ENCODE data around the gene ABI3BP.

Gene ABI3BP

DNA sequence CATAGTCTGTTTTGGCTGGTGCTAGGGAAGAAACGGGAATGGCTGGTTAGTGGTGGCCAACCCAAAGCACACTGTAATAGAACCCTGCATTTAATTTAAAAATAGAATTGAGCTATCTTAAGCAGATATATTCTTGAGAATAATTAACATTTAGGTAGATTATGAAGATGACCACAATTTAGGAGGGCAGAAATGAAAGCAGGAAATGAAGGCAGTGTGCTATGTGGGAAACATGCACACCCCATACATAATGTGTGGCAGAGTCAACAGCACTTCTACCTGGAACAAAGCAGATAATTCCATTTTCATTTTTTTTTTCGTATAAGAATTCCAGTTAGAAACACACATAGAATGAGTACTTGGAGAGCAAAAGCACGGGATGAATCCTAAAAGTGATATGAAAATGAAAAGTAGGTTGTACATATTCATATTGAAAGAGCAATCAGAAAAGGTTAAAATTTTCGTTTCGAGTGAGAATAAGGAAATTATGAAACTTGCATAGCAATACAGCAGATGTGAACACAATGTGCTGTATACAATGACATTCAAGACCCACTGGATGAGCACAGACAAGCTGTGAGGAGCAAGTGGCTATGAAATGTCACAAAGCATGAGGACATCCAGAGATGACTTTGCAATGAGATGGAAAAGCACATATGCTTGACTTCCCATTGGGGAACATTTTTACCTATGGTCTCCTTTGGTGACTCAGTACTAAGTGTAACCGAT, 181.3 kb downstream of the ABI3BP start:
- DNase-seq (ENCODE audit: low read depth): no peak
- H3K4me3 ChIP-seq (ENCODE audit: low read depth, low read length): no peak overlapping the region
- in situ Hi-C loops (cut with HindIII; ENCODE audit: low sequenced_read_pairs): no loop called here
- TF ChIP-seq, protein P1, sequence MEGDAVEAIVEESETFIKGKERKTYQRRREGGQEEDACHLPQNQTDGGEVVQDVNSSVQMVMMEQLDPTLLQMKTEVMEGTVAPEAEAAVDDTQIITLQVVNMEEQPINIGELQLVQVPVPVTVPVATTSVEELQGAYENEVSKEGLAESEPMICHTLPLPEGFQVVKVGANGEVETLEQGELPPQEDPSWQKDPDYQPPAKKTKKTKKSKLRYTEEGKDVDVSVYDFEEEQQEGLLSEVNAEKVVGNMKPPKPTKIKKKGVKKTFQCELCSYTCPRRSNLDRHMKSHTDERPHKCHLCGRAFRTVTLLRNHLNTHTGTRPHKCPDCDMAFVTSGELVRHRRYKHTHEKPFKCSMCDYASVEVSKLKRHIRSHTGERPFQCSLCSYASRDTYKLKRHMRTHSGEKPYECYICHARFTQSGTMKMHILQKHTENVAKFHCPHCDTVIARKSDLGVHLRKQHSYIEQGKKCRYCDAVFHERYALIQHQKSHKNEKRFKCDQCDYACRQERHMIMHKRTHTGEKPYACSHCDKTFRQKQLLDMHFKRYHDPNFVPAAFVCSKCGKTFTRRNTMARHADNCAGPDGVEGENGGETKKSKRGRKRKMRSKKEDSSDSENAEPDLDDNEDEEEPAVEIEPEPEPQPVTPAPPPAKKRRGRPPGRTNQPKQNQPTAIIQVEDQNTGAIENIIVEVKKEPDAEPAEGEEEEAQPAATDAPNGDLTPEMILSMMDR (IDR thresholded peaks at IDR 0.05; ENCODE audit: low read depth, low read length, missing control alignments): no peak

DNA sequence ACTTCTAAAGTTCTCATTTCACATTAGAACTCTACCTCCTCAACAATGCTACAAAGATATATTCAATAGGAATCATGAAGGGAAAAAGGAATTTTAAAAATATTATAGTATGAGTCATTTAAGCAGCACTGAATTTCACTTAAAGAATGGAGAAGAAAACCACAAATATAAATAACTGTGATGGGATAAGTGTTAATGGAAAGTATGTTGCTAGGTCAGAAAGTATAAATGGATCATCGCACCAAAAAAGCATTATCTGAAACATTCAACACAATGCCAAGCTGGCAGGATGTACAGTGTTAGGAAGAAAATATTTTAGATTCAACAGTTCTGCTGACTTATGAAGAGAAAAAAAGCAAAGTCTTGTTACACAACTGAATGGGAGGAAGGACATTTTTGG, 182.6 kb downstream of the ABI3BP start:
- TF ChIP-seq, protein P1 (IDR thresholded peaks at IDR 0.05; ENCODE audit: low read depth, low read length, missing control alignments): no peak
- peak; percentile 59 for DNase-seq (ENCODE audit: low read depth)
- in situ Hi-C loops (cut with HindIII; ENCODE audit: low sequenced_read_pairs): no loop called here

DNA sequence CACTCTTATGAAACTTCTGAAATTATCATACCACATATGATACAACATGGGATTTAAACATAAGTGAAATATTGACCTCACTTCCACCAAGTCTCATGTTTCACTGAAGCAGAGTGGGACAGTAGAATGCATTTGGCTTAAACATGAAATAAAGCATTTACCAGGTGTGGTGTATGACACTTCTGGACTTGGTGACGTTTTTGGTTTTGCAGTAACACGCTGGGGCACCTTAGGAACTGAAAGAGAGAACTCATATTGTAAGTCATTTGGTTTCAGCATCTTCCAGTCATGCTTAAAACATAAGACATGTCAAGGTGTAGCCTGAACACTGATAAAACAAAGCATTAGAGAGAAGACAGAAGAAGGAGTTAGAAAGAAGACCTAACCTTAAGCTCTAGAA, 188.6 kb downstream of the ABI3BP start:
- H3K4me3 ChIP-seq (ENCODE audit: low read depth, low read length): no peak overlapping the region
- in situ Hi-C loops (cut with HindIII; ENCODE audit: low sequenced_read_pairs): no loop called here
- TF ChIP-seq, protein P1 (IDR thresholded peaks at IDR 0.05; ENCODE audit: low read depth, low read length, missing control alignments): no peak
- no peak for DNase-seq (ENCODE audit: low read depth)

More for the DNA sequence above, 182.6 kb downstream of the ABI3BP start:
- no peak overlapping the region for H3K4me3 ChIP-seq (ENCODE audit: low read depth, low read length)

DNA sequence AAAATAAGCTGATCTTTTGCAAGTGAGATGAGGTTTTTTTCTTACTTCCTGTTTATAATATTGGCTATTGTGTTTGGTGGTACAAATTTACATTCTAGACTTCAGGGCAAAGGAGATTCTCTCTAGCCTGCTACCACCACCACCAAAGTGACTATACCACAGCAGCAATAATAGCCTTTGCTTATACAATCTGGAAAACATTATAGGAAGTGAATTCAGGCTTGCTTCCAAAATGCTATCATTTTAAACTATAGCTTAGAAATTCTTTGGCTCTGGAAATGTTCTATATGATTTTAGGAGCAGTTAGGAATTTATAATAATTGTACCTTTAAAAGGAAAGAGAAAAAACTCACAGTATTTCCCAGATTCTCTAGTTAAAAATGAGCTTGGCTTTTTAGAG, 189.5 kb downstream of the ABI3BP start:
- no peak for DNase-seq (ENCODE audit: low read depth)
- in situ Hi-C loops (cut with HindIII; ENCODE audit: low sequenced_read_pairs): no loop called here
- H3K4me3 ChIP-seq (ENCODE audit: low read depth, low read length): no peak overlapping the region
- TF ChIP-seq, protein P1 (IDR thresholded peaks at IDR 0.05; ENCODE audit: low read depth, low read length, missing control alignments): no peak

DNA sequence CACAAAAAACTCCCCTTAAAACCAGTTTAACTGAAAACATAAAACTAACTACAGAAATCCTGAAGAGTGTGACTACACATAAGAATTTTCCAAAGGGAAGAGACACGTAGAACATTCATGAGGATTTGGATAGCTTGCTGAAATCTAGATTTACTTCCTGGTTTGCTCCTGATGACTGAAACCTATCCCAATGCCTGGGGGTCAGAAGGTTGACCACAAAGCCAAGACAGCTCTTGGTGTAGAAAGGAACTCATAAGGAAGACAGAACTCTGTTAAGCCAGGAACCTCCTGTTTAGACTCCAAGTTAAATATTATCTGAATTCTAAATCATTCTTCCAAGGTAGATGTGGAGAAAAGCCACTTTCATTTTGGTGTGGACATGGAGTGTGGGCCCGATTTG, 191.1 kb downstream of the ABI3BP start:
- in situ Hi-C loops (cut with HindIII; ENCODE audit: low sequenced_read_pairs): no loop called here
- no peak for DNase-seq (ENCODE audit: low read depth)
- TF ChIP-seq, protein P1 (IDR thresholded peaks at IDR 0.05; ENCODE audit: low read depth, low read length, missing control alignments): no peak
- no peak overlapping the region for H3K4me3 ChIP-seq (ENCODE audit: low read depth, low read length)

DNA sequence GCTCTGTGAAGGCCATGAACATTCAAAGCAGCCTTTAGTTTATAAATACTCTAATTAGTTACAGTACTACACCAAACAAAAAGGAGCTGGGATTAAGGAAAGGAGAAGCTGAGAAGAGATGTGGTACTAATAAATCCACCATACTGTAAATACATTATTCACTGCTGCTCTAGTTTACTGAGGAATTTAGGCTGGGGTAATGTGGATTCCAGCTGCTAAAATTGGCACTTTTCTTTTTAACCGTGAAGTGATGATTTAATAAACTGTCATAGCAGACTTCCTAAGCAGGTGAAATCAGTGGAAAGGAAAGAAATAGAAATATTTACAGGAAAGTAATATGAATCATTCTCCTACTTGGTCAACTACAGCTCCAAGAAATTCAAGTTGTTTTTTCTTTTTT, 195.2 kb downstream of the ABI3BP start:
- no peak overlapping the region for H3K4me3 ChIP-seq (ENCODE audit: low read depth, low read length)
- TF ChIP-seq, protein P1 (IDR thresholded peaks at IDR 0.05; ENCODE audit: low read depth, low read length, missing control alignments): no peak
- no peak for DNase-seq (ENCODE audit: low read depth)
- in situ Hi-C loops (cut with HindIII; ENCODE audit: low sequenced_read_pairs): no loop called here

Data from astrocyte of the cerebellum (primary cell).